A172 (cell line): ENCODE measurements around the gene HELZ. TPM values are rescaled to one million over a fixed set of nuclear protein-coding genes. Genes with fewer than 3 reads are reported as not detected.

Experiments
- DNase-seq: peaks from one replicate; pipeline ENCODE4 v3.0.0-alpha.2; 2015; ENCODE audit warnings: low spot score
- total RNA-seq: library from RNA; depleted of rRNA; stranded (reverse); fragments of >200 nt; shearing (Covaris generic); gene quantifications from 2 replicates; pipeline ENCODE4 v1.2.3, GENCODE V29; 2014

Gene HELZ
- total RNA-seq, 1 experiment from 2014 or later: 44.1 TPM

DNA sequence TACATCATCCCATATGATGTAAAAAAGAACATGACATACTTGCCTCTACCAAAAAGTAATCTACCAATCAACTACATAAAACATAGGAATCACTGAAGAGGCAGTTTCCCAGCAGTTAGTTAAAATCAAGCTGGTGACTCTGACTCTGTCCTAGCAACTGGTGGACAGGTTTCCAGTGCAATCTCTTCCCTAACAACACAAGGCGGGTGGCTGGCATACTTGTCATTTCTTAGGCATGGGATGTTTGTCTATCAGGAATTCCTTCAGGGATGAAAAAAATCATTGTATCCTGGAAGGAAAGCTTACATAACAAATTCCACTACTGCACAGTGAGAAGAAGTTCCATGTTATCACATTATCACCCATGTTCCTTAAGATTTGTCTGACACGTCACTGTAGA is 50.9 kb downstream of the HELZ start:
- peak; percentile 20 for DNase-seq

- no peak for DNase-seq
Observed at GRCh38 chr17:67187927-67188326, 57.1 kb downstream of the HELZ start.

DNA sequence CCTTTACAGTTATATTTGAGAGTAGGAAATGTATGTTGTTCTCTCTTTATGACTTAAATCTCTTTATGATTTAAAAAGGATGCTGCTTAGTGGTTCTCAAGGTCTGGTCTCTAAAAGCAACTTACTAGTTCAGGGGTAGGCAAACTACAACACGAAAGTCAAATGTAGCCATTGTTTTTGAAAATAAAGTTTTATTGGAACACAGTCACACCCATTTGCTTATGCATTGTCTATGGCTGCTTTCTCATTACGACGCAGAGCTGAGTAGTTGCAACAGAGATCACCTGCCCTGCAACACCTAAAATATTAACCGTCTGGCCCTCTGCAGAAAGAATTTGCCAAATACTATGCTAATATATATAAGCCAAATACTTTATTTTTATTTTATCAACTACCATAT is 58.2 kb downstream of the HELZ start:
- no peak for DNase-seq

DNA sequence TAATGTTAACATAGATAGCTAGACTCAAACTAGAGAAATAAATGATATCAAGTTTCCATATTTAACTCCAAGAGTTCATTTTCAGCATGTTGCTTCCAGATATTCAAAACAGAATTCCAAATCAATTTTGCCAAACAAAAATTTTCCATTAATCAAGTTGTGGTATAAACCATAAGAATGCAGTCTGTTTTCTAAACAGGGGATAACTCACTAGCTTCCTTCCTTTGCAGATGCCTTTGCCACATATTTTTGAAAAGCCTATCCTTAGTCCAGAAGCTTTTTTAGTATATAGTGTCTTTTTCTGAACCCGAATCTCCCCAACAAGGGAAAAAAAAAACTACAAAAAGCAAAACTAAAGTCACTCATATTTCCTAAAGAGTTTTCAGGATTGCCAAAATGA is 61.5 kb downstream of the HELZ start:
- no peak for DNase-seq

DNA sequence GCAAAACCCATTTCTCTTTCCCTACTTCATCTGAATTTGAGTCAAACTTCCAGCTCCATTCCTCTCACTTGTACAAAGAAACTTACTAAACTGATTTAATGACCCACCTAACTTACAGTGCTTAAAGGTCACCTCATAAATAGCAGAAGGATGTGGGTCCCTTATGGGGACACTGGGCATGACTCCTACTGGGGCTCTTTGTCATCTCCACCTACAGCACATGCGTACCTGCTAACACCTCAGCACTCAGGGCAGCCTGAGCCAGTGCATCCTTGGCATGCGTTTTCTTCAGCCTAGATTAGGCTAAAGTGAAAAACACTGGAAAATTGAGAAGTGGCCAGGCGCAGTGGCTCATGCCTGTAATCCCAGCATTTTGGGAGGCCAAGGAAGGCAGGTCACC is 63.2 kb downstream of the HELZ start:
- DNase-seq: no peak

- no peak for DNase-seq
Observed at GRCh38 chr17:67180275-67180674, 64.7 kb downstream of the HELZ start.

DNA sequence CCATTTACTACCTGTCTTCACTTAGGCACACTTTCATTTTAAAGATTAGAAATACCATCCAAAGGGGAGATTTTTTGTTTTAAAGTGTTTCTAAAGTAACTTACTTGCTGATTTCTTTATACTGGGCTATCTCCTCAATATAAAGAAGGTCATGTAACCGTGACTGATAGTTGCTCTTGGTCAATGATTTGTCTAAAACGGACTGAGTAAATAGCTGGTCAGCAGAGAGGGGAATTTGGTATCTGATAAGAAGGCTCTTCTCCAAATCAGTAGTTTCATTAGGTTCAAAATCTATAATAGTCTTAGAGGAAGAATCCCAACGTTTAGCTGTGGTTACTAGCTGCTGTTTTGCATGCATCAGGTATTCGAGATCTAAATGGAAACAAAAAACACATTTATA is 66.4 kb downstream of the HELZ start:
- no peak for DNase-seq

DNA sequence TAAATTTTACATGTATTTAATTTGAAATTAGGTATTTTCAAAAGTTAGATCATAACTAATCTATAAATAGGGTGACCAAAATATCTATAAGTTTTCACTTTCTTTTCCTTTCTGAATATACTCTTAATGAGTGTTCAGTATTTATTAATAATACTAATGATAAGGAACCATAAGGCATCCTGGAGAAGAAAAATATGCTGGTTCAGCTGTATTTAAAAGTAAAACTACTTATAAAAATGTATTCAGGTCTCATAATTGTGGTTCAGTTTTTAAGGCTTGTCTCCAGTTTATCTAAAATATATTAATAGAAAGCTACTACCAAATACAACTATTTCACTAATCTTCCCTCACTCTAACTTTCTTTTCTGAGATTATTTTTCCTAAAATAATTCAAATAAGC is 67.3 kb downstream of the HELZ start:
- no peak for DNase-seq

GRCh38 chr17:67174190-67174589 is 70.8 kb downstream of the HELZ start:
- DNase-seq: no peak

DNA sequence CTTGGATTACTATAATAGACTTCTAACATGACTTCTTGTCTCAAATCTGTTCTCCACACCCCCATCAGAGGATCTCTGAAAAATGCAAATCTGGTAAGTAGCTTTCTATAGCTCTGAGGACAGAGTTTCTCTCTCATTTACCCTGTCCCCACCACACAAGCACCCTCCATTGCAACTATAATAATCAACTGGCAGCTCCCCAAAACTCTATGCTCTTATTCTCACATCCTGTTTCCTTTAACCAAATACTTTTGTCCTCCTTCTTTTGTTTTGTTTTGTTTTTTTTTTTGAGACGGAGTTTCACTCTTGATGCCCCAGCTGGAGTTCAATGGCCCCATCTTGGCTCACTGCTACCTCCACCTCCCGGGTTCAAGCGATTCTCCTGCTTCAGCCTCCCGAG is 73.4 kb downstream of the HELZ start:
- DNase-seq: no peak

DNA sequence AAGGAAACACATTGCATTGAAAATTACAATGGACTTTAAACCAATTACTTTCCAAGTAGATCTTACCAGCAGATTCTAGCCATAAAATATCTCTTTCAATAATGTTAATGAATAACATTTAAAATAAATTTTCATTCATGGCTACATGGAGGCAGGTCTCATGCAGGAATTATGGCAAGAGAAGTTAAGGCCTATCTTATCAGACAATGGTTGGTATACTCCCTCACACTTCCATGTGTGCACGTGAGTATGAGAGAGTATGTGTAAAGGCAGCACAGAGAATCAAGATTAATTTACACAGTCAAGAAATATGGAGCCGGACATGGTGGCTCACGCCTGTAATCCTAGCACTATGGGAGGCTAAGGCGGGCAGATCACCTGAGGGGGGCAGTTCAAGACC is 76.5 kb downstream of the HELZ start:
- no peak for DNase-seq

DNA sequence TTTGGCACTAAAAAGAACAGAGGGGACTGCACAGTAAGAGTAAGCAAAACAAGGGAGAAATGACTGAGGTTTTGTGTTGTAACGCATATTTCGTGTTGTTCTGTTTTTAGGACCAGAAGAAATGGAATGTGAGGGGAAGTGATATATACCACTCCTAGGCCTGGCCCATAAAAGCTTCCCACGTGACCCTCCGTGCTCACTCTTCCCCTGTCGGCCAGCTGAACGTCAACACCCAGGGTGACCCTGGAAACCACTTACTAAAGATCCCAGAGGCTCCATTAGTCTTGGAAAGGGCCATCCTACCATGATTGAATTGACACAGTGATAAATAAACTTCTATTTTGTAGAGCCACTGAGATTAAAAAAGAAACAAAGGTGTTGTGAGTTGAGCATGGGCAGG is 79.8 kb downstream of the HELZ start:
- DNase-seq: no peak

DNA sequence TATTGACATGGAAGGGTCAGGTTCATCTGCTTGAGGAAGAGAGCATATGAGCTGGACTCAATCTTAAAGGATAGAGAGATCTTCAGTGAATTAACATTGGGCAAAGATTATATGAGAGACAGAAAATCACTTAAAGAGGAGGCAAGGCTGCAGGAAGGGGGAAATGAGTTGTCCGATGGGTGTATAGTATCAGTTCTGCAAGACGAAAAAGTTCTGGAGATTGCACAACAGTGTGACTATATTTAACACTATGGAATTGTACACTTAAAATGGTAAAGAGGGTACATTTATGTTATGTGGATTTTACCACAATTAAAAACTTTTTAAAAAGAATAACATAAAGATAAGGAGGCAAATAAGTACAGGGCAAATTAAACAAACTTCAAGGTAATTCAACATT is 80.7 kb downstream of the HELZ start:
- no peak for DNase-seq

- DNase-seq: no peak
Observed at GRCh38 chr17:67162771-67163170, 82.2 kb downstream of the HELZ start.

GRCh38 chr17:67161573-67161972 is 83.4 kb downstream of the HELZ start:
- no peak for DNase-seq

DNA sequence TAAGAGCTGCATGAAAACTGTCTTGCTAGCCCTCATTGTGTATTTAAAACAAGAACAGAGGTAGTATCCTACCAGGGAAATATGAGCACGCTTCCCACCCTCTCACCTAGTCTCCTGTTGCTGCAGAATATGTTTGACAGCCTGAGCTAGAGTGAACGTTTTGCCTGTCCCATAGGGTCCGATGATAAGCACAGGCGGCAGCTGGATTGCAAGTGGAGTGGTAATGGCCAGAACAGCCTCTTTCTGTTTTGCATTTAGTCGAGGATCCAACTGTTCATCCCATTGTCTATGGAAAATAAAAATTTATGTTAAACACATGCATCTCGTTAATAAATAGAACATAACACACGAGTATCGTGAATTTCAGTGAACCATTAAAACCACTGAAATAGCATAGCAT is 84.2 kb downstream of the HELZ start:
- DNase-seq: no peak

DNA sequence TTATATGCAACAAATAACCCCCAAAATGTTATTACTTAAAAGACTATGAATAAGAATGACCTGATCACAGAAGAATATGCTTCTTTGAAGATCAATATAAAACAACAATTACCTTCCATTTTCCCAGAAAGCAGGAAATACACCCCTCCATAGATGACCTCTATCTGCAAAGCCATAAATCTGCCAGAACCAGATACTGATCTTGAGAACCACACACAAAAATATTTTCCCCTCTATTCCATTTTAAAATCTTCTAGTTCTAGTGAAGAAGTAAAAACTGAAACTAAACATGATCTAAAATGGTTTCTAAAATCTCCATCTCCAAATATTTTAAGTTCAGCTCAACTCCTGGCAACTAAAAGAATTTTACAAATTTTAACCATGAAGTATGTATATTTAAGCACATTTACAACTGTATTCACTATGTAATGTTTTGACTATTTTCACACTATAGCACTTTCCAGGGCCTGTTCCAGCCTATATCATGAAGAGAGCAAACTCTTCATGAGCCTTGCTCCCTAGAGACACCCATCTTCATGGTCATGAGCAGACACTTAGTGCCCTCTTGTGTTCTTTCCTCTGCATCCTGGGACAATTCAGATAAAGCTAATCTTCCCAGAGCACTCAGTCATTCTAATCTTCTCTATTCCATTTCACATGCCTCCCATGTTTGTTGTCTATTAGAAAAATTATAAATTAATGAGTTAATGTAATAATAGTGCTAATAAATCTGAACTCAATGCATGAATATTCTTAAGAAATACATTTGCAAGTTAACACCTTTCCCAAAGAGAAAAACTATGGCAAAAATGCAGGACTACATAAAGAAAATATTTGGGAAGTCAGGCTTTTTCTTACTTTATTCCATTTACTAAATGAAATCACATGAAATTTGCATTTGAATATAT is 87.0 kb downstream of the HELZ start:
- peak; percentile 42 for DNase-seq

GRCh38 chr17:67156269-67157199 is 88.5 kb downstream of the HELZ start:
- peak; percentile 11 for DNase-seq

GRCh38 chr17:67152824-67153223 is 92.2 kb downstream of the HELZ start:
- no peak for DNase-seq

DNA sequence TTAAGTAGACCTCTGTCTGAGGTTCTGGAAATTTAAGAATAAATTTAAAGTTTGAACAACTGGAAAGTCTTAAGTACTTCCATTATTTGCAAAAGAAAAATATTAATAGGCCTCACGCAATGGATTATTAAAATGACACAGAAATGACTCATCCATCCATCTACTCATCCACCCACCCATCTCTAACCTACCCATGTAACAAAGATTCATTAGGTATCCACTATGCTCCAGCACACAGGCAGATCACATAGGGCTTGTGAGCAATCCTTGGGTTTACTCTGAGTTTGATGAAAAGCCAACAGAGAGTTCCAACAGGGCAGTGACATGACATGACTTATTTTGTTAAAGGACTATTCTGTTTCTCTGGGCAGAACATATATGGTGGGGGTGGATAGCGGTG is 93.3 kb downstream of the HELZ start:
- DNase-seq: no peak

DNA sequence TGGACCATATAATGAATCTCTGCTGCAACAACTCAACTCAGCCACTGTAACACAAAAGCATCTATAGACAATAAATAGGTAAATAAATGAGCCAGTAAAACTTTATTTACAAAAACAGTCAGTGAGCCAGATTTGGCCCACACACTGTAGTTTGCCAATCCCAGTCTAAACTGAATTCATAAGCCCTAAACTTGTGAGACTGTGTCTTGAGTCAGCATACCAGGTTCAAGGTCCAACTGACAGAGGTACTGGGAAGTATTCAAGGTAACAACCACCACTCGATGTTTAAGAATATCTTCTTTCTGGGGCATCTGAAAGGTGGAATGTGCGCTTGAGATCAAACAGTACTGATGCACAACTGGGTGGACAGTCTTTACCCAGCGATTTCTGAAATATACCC is 94.2 kb downstream of the HELZ start:
- no peak for DNase-seq

GRCh38 chr17:67148352-67148751 is 96.6 kb downstream of the HELZ start:
- DNase-seq: no peak
